HepG2 (cell line): ENCODE measurements around the gene SLA2. TPM values are rescaled to one million over a fixed set of nuclear protein-coding genes. Genes with fewer than 3 reads are reported as not detected.

Source experiments
- E2F5 ChIP-seq: sonication (generic); formaldehyde crosslinking; conservative IDR thresholded peaks from 2 replicates; pipeline ENCODE4 v1.4.0; 2020; ENCODE audit warnings: missing genetic modification reagents
- KDM5A ChIP-seq: fragments of 200-600 bp; sonication (generic); IDR thresholded peaks from 2 replicates; pipeline ENCODE4 v1.7.0; 2018; ENCODE audit warnings: antibody characterized with exemption, mild to moderate bottlenecking, low read length, borderline replicate concordance
- MBD4 ChIP-seq: IDR thresholded peaks from 2 replicates; pipeline ENCODE4 v1.6.1; 2012; ENCODE audit warnings: low read length, inconsistent platforms, borderline replicate concordance
- MXD4 ChIP-seq: IDR thresholded peaks from 2 replicates; pipeline ENCODE4 v1.6.1; 2016; ENCODE audit warnings: mild to moderate bottlenecking, missing biosample characterization, missing genetic modification reagents
- PAXIP1 ChIP-seq: sonication (generic); formaldehyde crosslinking; conservative IDR thresholded peaks from 2 replicates; pipeline ENCODE4 v1.4.0; 2020; ENCODE audit warnings: mild to moderate bottlenecking, missing genetic modification reagents, moderate library complexity
- PRDM15 ChIP-seq: sonication (generic); formaldehyde crosslinking; IDR thresholded peaks from 2 replicates; pipeline ENCODE4 v1.4.0; 2020; ENCODE audit warnings: missing genetic modification reagents
- RBAK ChIP-seq: sonication (generic); formaldehyde crosslinking; IDR thresholded peaks from 2 replicates; pipeline ENCODE4 v1.5.1; 2020; ENCODE audit warnings: mild to moderate bottlenecking, missing genetic modification reagents
- SALL2 ChIP-seq: sonication (generic); formaldehyde crosslinking; IDR thresholded peaks from 2 replicates; pipeline ENCODE4 v1.8.1; 2023; ENCODE audit warnings: mild to moderate bottlenecking, missing genetic modification reagents, inconsistent platforms
- SOX13 ChIP-seq, 3 experiments: fragments of 450-650 bp in 1 of 3; sonication (generic) in 1 of 3; formaldehyde crosslinking in 1 of 3; IDR thresholded peaks in 2 of 3; conservative IDR thresholded peaks in 1 of 3; 2 replicates each; pipeline versions ENCODE4 v1.5.0 to v1.6.1; 2016 to 2020; ENCODE audit warnings: antibody characterized with exemption in 1 of 3, mild to moderate bottlenecking in 1 of 3, missing compliant biosample characterization in 1 of 3, missing genetic modification reagents in 1 of 3, moderate library complexity in 1 of 3
- SOX6 ChIP-seq, 2 experiments: fragments of 450-650 bp in 1 of 2; sonication (generic) in 1 of 2; formaldehyde crosslinking in 1 of 2; IDR thresholded peaks; 2 replicates each; pipeline versions ENCODE4 v1.4.0 to v1.6.1; 2017 to 2020; ENCODE audit warnings: antibody characterized with exemption in 1 of 2, mild to moderate bottlenecking in 1 of 2, missing genetic modification reagents in 1 of 2
- THRA ChIP-seq: sonication (generic); formaldehyde crosslinking; IDR thresholded peaks from 2 replicates; pipeline ENCODE4 v1.4.0; 2020; ENCODE audit warnings: missing genetic modification reagents, borderline replicate concordance
- TOPORS ChIP-seq: sonication (generic); formaldehyde crosslinking; IDR thresholded peaks from 2 replicates; pipeline ENCODE4 v1.8.0; 2023; ENCODE audit warnings: mild to moderate bottlenecking, missing genetic modification reagents
- ZNF101 ChIP-seq: sonication (generic); formaldehyde crosslinking; IDR thresholded peaks from 2 replicates; pipeline ENCODE4 v1.4.0; 2020; ENCODE audit warnings: mild to moderate bottlenecking, low read depth, missing genetic modification reagents, borderline replicate concordance
- ZNF30 ChIP-seq: sonication (generic); formaldehyde crosslinking; IDR thresholded peaks from 2 replicates; pipeline ENCODE4 v1.5.0; 2020; ENCODE audit warnings: mild to moderate bottlenecking, missing genetic modification reagents
- ZNF441 ChIP-seq: sonication (generic); formaldehyde crosslinking; IDR thresholded peaks from 2 replicates; pipeline ENCODE4 v1.7.0; 2021; ENCODE audit warnings: missing genetic modification reagents, borderline replicate concordance
- ZNF546 ChIP-seq: sonication (generic); formaldehyde crosslinking; conservative IDR thresholded peaks from 2 replicates; pipeline ENCODE4 v1.8.1; 2023; ENCODE audit warnings: mild to moderate bottlenecking, missing genetic modification reagents
- ZNF670 ChIP-seq: sonication (generic); formaldehyde crosslinking; IDR thresholded peaks from 2 replicates; pipeline ENCODE4 v1.8.0; 2022; ENCODE audit warnings: mild to moderate bottlenecking, missing genetic modification reagents, borderline replicate concordance
- ZNF7 ChIP-seq: IDR thresholded peaks from 2 replicates; pipeline ENCODE4 v1.6.1; 2016; ENCODE audit warnings: missing biosample characterization, missing genetic modification reagents
- polyA plus RNA-seq, 8 experiments: library from polyadenylated mRNA; depleted of rRNA in 3 of 8; stranded (reverse) in 7 of 8; unstranded in 1 of 8; fragments of >200 nt; fragmentation: Illumina TruSeq in 4 of 8; extraction: Trizol in 4 of 8; gene quantifications; 2 replicates each; pipeline versions ENCODE4 v1.2.1 to v1.2.3, GENCODE V29; 2011 to 2016; ENCODE audit warnings: low read depth in 4 of 8, missing spikeins in 1 of 8, mixed read lengths in 1 of 8; ENCODE audit not compliant: insufficient read depth in 1 of 8
- total RNA-seq, 5 experiments: library from RNA; depleted of rRNA; stranded (reverse); fragments of >200 nt; fragmentation: Illumina TruSeq; extraction: Trizol; gene quantifications; 2 replicates each; pipeline ENCODE4 v1.2.3, GENCODE V29; 2016; ENCODE audit warnings: low read depth in 1 of 5

SLA2 gene
- total and polyA plus RNA-seq, 2 of the 13 experiments (the other 11 are each of a cell fraction or from before 2014, with no cell fraction given): 1.6 to 3.6 TPM

GRCh38 chr20:36624068-36624943, 21.7 kb downstream of the SLA2 start (continued):
- no peak for TF ChIP-seq ZNF546 (CRISPR knock-in tag)
- no peak for TF ChIP-seq TOPORS (CRISPR knock-in tag)
- TF ChIP-seq ZNF101 (CRISPR knock-in tag): no peak
- peak; percentile 17; the same call in 1 of the 2 replicates for TF ChIP-seq THRA
- TF ChIP-seq E2F5 (CRISPR knock-in tag): no peak
- TF ChIP-seq SOX13 (IDR thresholded peaks at IDR 0.05): no peak
- TF ChIP-seq SOX13 (CRISPR knock-in tag; conservative IDR thresholded peaks at IDR 0.05 in 1 of 2, IDR thresholded peaks at IDR 0.05 in 1 of 2): peak in 1 of 2 experiments; percentile 15; a peak in 1 of 4 replicates
- TF ChIP-seq KDM5A: no peak
- TF ChIP-seq SALL2 (CRISPR knock-in tag): no peak
- TF ChIP-seq ZNF670 (CRISPR knock-in tag): no peak
- TF ChIP-seq ZNF7 (CRISPR knock-in tag): no peak
- no peak; the same call in 1 of the 2 replicates for TF ChIP-seq MXD4
- TF ChIP-seq ZNF30 (CRISPR knock-in tag): no peak
- no peak for TF ChIP-seq MBD4
- no peak for TF ChIP-seq PAXIP1 (CRISPR knock-in tag)
- no peak for TF ChIP-seq SOX6 (IDR thresholded peaks at IDR 0.05)
- TF ChIP-seq SOX6 (CRISPR knock-in tag; IDR thresholded peaks at IDR 0.05): no peak
- 0 out of 2 replicates have a peak, but pooled peaks have one; percentile 4 for TF ChIP-seq ZNF441 (CRISPR knock-in tag)
- 0 out of 2 replicates have a peak, but pooled peaks have one; percentile 56 for TF ChIP-seq RBAK (CRISPR knock-in tag)
- TF ChIP-seq PRDM15: no peak
